HL-60/S4 treated with retinoic acid at 250 ng/mL for 4 days and 3 days (cell line): ENCODE data around the gene GINS2.

Source experiments
- in situ Hi-C: fragments of 300-500 bp; cut with MboI; formaldehyde crosslinking; loops from 2 replicates; pipeline ENCODE4 v1.7.0; 2022; ENCODE audit warnings: low sequenced_read_pairs

Gene GINS2

DNA sequence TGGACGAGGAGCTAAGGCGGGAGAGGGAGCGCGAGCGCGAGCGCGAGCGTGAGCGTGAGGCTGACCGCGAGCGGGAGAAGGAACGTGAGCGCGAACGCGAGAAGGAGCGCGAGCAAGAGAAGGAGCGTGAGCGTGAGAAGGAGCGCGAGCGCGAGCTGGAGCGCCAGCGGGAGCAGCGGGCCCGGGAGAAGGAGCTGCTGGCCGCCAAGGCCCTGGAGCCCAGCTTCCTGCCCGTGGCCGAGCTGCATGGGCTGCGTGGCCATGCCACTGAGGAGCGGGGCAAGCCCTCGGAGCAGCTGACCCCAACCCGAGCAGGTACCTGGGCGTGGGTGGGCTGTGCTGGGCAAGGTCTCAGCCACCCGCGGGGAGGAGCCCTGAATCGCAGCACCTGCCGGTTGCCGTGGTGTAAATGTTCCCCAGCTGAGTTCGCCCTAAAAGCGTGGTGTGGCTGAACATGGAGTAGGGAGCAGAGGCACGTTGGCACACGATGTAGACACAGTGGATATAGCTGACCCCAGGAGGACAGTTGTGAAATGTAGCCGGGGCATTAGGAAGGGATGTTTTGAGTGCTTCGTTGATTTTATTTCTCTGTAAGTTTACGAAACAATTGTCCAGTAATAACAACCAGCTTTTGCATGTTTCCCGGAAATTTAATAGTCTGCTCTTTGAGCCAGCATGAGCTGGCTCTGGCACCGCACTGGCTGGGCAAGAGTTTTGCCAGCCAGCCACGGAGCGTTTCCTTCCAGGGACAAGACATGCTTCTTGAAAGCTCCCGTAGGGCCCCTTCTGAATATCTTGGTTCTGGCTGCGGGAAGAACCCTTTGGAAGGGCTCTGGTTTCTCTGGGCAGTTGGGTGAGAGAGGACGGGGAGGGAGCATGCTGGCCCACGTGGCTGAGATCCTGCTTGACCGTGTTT, 32.1 kb downstream of the GINS2 start:
- in situ Hi-C loops, result no loop called here

DNA sequence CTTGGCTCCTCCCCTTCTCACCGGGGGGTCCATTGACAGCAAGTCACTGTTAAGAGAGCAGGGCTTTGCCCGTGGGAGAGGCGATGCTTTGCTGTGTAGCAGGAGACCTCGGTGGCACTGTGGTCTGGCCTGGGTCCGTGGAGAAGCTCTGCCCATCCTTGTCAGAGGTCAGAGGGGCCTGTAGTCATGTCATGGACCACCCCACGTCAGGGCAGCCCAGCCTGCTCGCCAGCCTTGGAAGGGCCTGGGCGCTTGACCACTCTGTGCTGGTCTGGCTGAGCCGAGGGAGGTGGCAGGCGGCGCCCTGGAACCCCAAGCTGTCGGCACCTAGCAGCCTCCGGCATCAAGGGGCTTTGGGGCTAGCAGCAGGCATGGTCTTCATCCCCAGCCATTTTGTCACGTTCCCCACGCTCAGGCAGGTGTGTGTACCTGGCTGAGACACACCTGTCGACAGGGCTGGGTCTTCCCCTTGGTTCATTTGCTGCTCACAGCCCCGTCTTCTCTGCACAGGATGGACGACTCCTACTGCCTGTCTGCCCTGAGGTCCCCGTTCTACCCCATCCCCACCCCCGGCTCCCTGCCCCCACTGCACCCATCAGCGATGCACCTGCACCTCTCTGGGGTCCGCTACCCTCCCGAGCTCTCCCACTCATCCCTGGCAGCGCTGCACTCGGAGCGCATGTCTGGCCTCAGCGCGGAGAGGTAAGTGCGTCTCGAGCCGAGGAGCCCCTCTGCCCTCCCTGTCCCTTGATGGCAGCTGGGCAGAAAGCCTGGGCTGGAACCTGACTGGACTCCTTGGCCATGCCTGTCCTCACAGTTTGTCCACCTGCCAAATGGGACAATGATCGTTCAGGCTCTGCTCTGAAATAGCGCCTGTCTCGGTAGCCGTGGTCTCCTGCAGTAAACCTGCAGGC, 33.3 kb downstream of the GINS2 start:
- in situ Hi-C loops, result no loop called here

DNA sequence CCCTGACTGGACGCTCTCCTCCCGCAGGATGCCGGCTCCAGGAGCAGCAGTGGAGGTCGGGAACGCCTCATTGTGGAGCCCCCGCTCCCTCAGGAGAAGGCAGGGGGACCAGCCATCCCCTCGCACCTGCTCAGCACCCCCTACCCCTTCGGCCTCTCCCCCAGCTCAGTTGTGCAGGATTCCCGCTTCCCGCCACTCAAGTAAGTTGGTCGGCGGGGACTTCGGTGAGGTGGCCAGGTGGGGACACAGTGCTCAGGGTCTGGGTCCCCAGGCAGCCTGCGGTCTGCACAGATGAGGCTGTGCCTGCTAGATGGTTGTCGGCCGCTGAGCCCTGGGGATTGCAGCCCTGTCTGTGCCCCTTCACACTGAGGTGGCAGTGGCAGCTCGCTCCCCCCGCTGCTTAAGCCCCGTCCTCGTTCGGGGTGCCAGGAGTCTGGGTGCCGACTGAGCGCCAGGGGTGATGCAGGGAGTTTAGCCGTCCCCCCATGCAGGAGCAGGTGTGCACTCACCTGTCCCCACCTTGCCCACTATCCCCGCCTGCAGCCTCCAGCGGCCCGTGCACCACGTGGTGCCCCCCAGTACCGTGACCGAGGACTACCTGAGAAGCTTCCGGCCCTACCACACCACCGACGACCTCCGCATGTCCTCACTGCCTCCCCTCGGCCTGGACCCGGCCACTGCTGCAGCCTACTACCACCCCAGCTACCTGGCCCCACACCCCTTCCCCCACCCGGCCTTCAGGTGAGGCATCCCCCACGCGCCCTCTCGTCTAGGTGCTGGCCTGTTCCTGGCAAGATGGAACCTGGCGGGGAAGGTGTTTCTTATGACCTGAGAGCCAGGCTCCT, 34.3 kb downstream of the GINS2 start:
- in situ Hi-C loops, result no loop called here

DNA sequence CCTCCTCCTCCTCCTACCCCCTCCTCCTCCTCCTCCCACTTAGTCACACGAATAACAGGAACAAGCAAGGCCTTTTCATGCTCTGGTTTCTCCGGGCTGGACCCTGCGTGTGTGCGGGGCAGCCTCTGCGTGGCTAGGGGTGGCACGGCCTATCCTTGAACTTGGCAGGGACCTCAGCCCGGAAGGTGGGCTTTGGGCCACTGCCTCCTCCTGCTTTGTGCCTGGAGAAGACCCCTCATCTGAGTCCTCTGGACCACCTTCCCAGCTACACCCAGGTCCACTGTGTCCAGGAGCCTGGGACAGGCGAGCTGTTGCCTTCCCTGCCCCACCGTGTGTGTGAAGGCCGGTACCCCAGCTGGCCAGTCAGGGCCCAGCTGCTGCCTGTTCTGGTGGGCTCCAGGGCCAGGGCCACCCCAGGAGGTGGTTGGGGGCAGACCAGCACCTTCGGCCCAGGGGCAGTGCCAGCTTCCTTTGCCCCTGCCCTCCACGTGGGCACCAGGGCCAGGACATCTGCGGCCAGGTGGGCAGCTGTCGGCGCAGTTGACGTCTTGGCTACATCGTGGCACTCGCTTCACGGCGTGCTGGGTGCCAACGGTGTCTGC, 35.4 kb downstream of the GINS2 start:
- in situ Hi-C loops, result no loop called here

DNA sequence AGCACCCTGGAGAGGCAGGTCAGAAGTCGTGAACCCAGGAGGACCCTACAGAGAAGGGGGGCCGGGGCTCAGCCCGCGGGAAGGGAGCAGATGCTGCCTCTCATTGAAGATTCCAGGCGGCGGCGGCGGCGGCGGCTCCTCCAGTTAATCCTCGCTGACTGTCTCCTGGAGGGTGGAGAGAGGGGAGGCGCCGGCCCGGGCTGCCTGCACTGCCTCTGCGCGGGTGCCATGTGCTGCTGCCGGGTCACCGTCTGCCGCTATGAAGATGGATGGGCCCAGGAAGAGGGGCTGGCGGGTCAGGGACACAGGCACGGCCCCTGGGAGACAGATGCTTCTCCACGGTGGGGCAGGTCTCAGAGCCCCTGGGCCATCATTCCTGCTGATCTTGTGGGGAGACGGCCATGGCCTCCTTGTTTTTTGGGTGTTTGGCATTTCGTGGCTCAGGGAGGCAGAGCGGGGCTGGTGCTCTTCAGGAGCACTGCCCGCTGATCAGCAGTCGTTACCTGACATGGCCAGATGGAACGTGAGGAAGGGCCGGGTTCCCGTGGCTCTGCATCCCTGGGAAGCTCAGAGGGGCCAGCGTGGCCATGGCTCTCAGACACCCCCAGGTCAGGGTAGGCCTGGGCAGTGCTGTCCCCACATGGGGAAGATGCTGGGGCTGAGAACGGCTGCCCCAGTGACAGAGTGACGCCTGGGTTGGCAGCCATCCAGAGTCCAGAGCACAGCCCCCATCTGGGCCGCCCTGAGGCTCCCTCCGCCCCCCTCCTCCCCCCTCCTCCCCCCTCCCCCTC, 36.1 kb downstream of the GINS2 start:
- in situ Hi-C loops, result no loop called here

DNA sequence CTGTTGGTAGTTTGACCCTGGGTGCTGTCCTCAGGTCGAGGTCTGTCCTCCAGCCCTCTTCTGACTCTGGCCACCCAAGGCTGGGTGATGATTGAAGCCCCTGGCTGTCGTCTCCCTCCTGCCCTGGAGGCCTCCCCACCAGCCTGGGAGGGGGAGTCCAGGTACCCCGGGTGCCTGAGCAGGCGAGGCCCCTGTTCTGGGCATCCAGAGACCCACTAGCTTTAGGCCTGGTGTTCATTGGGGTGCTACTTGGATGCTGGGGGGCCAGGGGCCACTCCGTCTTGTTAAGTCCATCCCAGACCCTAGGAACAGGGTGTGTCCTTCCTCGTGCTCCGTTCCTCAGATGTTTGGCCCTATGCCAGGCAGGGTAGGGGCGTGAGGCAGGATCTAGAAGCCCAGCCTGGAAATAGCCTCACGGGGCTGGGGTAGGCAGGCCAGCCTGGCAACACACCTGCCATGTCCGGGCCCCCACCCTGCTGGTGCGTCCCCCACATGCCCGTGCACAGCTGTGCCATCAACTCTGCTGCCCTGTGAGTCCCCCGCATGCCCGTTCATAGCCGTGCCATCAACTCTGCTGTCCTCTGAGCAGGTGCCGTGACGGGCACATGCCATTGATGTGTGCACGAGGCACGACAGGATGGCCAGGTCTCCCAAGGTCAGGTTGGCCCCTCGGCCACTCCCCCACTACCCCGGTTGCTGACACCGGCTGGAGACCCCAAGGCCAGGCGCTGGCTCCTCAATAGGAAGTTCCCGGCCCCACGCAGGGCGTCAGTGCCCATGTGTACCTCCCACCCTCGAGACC, 36.9 kb downstream of the GINS2 start:
- in situ Hi-C loops, result no loop called here

DNA sequence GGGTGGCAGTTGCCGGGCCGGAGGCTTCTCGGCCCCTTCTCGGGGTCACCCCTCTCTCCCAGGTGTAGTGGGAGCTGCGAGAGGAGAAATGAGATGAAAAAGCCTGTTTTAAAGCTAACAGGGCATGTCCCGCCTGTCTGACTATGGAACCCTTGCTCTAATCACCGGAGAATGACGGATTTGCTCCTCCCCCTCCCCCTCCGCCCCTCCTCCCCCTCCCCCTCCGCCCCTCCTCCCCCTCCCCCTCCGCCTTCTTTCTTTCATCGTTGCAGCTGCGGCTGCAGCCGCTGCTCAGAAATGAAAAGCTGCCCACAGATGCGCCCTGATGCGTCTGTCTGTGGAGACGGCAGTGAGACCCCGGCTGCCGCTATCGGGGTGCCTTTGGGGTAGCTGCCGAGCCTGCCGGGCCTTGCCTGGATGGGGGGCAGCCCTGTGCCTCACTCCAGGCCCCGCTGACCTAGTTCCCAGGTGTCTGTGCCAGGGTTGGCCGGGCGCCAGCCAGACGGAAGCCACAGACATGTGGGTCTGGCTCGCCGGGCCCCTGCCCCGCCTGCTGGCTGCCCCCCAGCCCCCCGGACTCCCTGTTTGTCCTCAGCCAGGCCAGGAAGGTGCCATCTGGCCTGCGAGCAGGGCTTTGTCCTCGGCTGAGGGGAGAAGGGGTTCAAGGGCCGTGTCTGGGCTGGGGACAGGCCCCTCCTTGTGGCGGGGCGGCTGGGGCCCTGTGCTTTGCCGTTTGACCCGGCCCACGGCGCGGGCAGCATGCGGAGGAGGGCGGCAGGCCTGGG, 37.7 kb downstream of the GINS2 start:
- in situ Hi-C loops, result no loop called here

DNA sequence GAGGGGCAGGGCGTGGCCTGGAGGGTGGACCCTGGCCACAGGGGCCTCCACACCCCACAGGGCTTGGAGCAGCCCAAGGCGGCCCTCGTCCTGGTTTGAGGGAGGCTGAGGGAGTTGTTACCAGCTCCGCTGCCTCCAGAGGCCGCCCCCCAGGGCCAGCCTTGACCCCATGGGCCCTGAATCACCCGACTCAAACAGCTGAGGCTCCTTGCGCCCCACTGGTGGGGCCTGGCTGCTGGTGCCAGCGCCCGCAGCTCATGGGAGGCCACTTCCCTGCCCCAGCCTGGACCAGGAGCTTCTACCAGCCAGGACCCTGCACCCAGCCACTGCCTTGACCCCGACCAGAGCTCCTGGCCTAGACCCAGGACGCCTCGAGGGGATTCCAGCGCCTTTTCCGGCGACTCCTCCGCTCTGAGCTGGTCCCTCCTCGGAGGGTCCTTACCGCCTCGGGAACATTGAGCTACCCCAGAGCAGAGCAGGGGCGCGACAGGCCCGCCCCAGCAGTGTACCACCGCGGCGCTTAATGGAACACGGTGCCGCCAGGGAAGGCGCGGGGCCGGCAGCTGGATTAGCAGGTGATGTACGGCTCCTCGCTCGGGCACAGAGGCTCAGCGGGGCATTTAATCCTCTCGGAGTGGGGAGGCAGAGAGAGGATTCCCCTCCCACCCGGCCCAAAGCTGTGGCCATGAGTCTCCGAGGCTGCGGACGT, 38.5 kb downstream of the GINS2 start:
- in situ Hi-C loops, result no loop called here

DNA sequence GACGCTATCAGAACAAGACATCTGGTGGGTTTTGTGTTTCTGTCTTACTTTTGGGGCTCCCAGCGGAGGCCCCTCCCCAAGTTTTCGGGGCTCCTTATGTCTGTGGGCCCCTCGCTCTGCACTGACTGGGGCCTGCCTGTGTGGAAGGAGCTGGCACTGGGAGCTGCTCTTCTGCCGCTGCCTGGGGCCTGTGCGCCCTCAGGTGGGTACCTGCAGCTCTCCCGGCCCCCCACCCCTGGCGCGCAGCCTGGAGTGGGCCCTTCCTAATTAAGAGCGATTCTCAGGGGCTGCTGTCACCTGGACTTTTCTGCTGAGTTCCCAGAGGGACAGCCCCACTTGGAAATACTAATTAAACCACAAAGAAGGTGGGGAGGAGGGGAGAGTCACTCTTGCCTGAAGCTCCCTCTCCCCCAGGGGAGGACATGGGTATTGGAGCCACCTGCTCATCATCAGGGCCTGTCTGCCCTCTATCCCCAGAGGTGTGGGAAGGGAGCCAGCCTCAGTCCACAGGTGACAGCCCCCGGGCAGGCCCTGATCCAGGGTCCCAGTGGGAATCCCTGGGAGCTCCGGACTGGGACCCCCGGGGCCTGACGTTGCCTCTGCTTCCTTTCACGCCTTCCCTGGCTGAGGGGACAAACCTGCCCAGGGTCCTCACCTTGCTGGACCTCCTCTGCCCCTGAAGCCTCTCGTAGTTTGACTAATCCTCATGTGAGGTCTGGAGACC, 39.2 kb downstream of the GINS2 start:
- in situ Hi-C loops, result no loop called here

DNA sequence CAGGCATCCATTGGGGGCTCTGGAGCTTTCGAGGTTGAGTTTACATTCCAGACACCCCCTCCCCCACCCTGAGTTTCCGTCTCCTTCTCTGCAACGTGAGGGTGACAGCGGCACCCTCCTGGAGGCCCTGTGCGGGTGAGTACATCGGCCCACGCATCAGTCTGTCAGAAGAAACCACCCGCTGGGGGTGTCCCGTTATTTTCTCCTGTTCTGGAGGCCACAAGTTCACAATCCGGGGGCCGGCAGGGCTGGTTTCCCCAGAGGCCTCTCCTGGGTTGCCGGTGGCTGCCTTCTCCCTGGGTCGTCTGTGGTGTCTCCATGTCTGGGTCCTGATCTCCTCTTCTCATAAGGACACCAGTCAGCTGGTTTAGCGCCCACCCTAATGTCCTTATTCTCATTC, 39.9 kb downstream of the GINS2 start:
- in situ Hi-C loops, result no loop called here

DNA sequence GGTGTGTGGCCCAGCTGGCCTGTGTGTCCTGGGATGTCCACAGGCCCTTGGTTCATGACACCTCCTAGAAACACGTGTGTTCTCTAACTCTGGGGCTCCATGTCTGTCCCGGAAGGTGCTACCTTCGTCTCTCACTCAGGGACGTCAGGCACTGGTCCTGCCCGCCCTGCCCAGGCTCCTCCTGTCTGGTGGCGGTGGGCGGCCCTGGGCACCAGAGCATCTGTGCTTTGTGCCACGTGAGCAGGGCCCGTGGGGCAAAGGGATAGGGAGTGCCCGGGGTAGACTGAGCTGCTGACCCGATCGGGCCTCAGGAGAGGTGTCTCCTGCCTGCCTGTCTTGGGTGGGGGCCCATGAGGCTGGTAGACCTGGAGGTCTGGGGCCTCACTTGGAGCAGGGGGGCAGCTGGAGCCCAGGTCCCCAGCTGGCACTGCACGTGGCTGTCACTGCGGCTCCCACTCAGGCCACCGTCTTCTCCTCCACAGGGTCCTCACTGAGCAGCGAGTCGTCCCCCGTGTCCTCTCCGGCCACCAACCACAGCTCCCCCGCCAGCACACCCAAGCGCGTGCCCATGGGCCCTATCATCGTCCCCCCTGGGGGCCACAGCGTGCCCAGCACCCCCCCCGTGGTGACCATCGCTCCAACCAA, 40.6 kb downstream of the GINS2 start:
- in situ Hi-C loops, result no loop called here

DNA sequence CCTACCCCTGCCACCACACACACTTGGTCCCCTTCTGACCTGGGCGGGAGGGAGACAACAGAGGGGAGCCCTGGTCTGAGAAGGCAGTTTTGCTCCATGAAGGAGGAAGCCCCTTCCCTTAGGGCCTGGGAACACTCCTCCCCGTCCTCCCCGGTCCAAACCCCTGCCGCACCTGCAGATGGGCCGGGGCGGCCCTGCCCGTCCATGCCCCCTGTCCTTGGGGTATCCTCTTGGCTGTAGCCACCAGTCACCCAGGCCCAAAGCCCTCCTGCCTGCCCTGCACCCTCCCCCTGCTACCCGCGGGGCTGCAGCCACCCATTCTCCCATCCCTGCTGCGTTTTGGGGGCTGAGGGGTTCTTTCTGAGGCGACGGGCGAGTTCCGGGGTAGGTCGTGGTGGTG, 41.8 kb downstream of the GINS2 start:
- in situ Hi-C loops, result no loop called here

DNA sequence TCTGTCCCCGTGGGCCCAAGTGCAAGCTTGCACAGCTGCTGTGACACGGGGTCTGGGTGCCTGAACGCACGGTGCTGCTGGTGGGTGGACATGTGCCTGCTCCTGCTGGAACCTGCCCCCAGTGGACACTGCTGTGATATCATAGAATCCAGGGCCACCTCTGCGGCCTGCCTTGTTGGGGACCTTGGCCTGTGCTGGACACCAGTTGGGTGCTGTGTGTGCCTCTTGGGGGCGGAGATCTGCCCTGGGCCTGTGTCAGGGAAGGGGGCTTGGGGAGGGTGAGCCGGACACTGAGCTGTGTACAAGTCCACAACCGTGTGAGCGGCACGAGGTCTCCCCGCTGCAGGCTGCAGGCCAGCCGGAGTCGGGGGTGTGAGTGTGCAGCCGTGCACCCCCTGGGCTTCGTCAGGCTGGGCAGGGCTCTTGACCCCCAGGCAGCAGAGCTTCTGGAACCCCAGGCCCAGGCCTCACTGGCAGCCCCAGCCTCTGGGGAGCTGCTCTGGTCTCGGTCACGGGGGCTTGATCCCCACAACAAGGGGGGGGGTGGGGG, 42.3 kb downstream of the GINS2 start:
- in situ Hi-C loops, result no loop called here

DNA sequence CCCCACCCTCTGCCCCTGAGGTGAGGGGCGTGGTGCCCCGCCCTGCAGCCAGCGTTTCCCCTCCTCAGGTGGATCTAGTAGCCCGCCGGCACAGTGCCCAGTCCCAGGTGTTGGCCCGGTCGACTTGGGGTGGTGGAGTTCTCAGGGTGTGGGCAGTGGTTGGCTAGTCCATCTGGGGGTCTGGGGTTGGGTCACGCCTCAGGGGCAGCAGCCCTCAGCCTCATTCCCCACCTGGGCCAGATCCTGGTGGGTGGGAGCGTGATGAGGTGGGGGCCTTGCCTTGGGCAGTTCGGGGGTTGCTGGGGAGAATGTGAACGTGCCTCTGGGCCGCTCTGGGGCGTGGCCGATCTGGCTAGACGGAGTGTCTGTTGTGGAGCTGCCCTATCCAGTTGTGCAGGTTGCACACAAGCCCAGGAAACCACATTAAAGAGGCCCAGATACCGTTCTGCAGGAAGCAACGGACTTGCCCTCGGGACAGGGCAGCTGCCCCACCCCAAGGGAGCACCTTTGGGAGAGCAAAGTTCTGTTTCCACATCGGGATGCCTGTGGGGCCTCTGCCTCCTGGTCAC, 43.6 kb downstream of the GINS2 start:
- in situ Hi-C loops, result no loop called here

DNA sequence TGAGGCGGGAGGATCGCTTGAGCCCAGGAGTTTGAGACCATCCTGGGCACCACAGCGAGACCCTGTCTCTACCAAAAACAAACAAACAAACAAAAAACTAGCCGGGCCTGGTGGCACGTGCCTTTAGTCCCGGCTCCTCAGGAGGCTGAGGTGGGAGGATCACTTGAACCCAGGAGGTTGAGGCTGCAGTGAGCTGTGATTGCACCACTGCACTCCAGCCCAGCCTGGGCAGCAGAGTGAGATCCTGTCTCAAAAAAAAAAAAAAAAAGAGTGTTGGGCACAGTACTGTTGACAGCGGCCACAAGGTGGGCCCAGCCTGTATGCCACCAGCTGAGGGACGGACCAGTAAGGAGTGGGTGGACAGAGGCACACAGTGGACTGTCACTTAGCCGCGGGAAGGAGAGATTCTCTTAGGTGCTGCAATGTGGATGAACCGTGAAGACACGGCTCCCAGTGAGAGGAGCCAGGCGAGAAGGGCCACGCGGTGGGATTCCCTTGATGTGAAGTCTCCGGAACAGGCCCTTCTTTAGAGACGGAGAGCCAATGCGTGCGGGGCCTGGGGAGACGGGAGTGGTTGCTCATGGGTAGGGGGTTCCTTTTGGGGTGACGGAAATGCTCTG, 44.6 kb downstream of the GINS2 start:
- in situ Hi-C loops, result no loop called here
